ENCODE results near the gene SH3PXD2B. TPM values are rescaled to one million over a fixed set of nuclear protein-coding genes. Genes with fewer than 3 reads are reported as not detected.

Gene SH3PXD2B
- total RNA-seq, 4 donors from 2014 or later = 27.8 to 52.6 (median 44.4) TPM

- Histone ChIP-seq H3K9me3 (no peaks in the 10 kb centered on the region), H3K27ac (peak overlapping the region; percentile 81 to 97 (median 96)), H3K4me1 (peaks cover 8 to 94% (median 73%) of the 10 kb centered on the region in 4 donors), H3K4me3 (no peak overlapping the region), H3K36me3 (peaks cover 0 to 10% (median 0%) of the 10 kb centered on the region in 3 donors), H3K27me3 (no peaks in the 10 kb centered on the region)
- no peak for DNase-seq (ENCODE audit: low spot score in 2 of 2)
- TF ChIP-seq POLR2A (IDR thresholded peaks at IDR 0.05) (no peak), EP300 (IDR thresholded peaks at IDR 0.05) (no peak)
- TF ChIP-seq, protein P1, sequence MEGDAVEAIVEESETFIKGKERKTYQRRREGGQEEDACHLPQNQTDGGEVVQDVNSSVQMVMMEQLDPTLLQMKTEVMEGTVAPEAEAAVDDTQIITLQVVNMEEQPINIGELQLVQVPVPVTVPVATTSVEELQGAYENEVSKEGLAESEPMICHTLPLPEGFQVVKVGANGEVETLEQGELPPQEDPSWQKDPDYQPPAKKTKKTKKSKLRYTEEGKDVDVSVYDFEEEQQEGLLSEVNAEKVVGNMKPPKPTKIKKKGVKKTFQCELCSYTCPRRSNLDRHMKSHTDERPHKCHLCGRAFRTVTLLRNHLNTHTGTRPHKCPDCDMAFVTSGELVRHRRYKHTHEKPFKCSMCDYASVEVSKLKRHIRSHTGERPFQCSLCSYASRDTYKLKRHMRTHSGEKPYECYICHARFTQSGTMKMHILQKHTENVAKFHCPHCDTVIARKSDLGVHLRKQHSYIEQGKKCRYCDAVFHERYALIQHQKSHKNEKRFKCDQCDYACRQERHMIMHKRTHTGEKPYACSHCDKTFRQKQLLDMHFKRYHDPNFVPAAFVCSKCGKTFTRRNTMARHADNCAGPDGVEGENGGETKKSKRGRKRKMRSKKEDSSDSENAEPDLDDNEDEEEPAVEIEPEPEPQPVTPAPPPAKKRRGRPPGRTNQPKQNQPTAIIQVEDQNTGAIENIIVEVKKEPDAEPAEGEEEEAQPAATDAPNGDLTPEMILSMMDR (IDR thresholded peaks at IDR 0.05) = no peak
- 62 to 67% methylated on average over 4 of the region's 4 CpGs for WGBS, 2 donors
Measured at GRCh38 chr5:172417130-172417841, 37.0 kb downstream of the SH3PXD2B start.

GRCh38 chr5:172415362-172416275 is 38.7 kb downstream of the SH3PXD2B start:
- Histone ChIP-seq H3K4me1 (peaks cover 8 to 94% (median 71%) of the 10 kb centered on the region in 4 donors), H3K9me3 (no peaks in the 10 kb centered on the region), H3K27ac (peak overlapping the region; percentile 71 to 97 (median 84)), H3K36me3 (no peaks in the 10 kb centered on the region), H3K27me3 (no peaks in the 10 kb centered on the region), H3K4me3 (no peak overlapping the region)
- 86 to 90% methylated on average over 13 of the region's 13 CpGs for WGBS, 2 donors
- DNase-seq (ENCODE audit: low spot score in 2 of 2) = no peak
- TF ChIP-seq EP300 (IDR thresholded peaks at IDR 0.05) (no peak), POLR2A (IDR thresholded peaks at IDR 0.05) (no peak)
- TF ChIP-seq, protein P1 (IDR thresholded peaks at IDR 0.05) = no peak

DNA sequence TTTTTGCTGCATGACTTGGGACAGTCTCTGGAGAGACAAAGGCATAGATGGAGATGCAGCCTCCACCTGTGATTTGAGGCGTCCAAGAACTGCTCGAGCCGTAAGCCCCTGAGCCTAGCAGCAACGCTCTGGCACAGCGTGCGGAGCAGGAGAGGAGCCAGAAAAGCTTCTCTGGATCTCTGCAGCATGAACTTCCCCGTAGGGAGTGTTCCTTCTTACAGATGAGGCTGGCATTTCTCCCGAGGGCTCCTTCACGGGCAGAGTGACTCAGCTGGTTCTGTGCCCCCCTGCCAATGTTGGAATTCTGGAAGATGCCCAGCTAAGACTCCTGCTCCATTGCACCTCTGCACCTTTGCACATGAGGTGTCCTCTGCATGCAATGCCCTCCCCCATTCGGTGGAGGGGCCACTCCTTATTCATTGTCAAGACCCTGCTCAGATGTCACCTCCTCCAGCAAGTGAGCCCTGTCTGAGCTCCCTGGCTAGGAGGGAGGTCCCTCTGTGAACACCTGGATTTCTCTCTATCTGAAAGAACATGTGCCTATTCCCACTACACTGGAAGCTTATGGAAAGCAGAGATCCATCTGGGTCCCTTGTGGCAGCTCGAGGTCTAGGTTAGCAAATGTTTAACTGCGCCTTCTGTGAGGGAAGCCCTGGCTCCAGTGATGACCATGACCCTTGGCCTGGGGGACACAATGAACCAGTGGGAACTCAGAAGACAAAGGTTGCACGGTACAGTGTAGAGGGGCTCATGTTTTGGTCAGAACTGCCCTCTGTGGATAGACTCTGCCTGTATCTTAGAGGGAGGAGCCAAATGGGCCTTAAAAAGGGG is 39.6 kb downstream of the SH3PXD2B start:
- no peaks in the 10 kb centered on the region for H3K27me3 ChIP-seq
- no peaks in the 10 kb centered on the region for H3K9me3 ChIP-seq
- H3K27ac ChIP-seq = peak overlapping the region; percentile 71 to 97 (median 84)
- no peak overlapping the region for H3K4me3 ChIP-seq
- peak; percentile 64 to 71 for DNase-seq (ENCODE audit: low spot score in 2 of 2)
- 27 to 41% methylated on average over 13 of the region's 13 CpGs for WGBS, 2 donors
- peak in 1 of 2 donors; percentile 7 for TF ChIP-seq POLR2A (IDR thresholded peaks at IDR 0.05)
- TF ChIP-seq EP300 (IDR thresholded peaks at IDR 0.05) = peak in 1 of 2 donors; percentile 59
- TF ChIP-seq, protein P1 (IDR thresholded peaks at IDR 0.05) = no peak
- peaks cover 5 to 89% (median 66%) of the 10 kb centered on the region in 4 donors for H3K4me1 ChIP-seq
- H3K36me3 ChIP-seq = no peaks in the 10 kb centered on the region

GRCh38 chr5:172413601-172414171 is 40.6 kb downstream of the SH3PXD2B start:
- TF ChIP-seq EP300 (IDR thresholded peaks at IDR 0.05) = no peak
- TF ChIP-seq, protein P1 (IDR thresholded peaks at IDR 0.05) = no peak
- TF ChIP-seq POLR2A (IDR thresholded peaks at IDR 0.05) = no peak
- Histone ChIP-seq H3K36me3 (no peaks in the 10 kb centered on the region), H3K9me3 (no peaks in the 10 kb centered on the region), H3K27ac (peak overlapping the region; percentile 71 to 97 (median 84)), H3K4me3 (no peak overlapping the region), H3K4me1 (peaks cover 0 to 81% (median 55%) of the 10 kb centered on the region in 4 donors), H3K27me3 (no peaks in the 10 kb centered on the region)
- DNase-seq (ENCODE audit: low spot score in 2 of 2) = no peak
- WGBS, 2 donors = 38 to 46% methylated on average over 4 of the region's 4 CpGs

Measured in tibial nerve (tissue), 4 donors.